Neural progenitor cell (in vitro differentiated cells): ENCODE data around the gene STMND1.

Experiments
- CTCF ChIP-seq: fragments of 200-600 bp; sonication (generic); IDR thresholded peaks from 2 replicates; pipeline ENCODE4 v1.5.1; 2017; ENCODE audit warnings: antibody characterized with exemption, mild to moderate bottlenecking
- EZH2 ChIP-seq: fragments of 200-600 bp; sonication (generic); IDR thresholded peaks from 2 replicates; pipeline ENCODE4 v1.6.1; 2017; ENCODE audit warnings: antibody characterized with exemption, mild to moderate bottlenecking, moderate library complexity

- TF ChIP-seq CTCF (peak; percentile 64), EZH2 (no peak)
These were observed 15.4 kb upstream of the STMND1 start for GRCh38 chr6:17086469-17086868.
